Caco-2 (cell line): ENCODE data around the gene TMEM191C. TPM values are rescaled to one million over a fixed set of nuclear protein-coding genes. Genes with fewer than 3 reads are reported as not detected.
"Not testable (repeated sequence)": the region's sequence is repeated elsewhere in the genome, so short reads cannot be mapped to it uniquely, and the experiment has no call there.

Experiments
- Bru-seq: library from RNA; stranded (reverse); fragments of 400-500 nt; gene quantifications from one replicate; lab custom pipeline; 2021; lab: Mats Ljungman, UMichigan
- BruChase-seq, 2 experiments: library from RNA; stranded (reverse); fragments of 400-500 nt; gene quantifications; one replicate each; lab custom pipeline; 2021; lab: Mats Ljungman, UMichigan
- BruUV-seq: library from RNA; stranded (reverse); fragments of 400-500 nt; replicated peaks from 2 replicates; lab custom pipeline; 2021; lab: Mats Ljungman, UMichigan
- CTCF ChIA-PET: fragments of 300-600 bp; sonication (Branson Sonifier 250); formaldehyde crosslinking; loops from one replicate; lab custom pipeline; 2022; ENCODE audit warnings: antibody characterized with exemption; lab: Charles Lee
- POLR2A ChIA-PET: fragments of 300-600 bp; sonication (Branson Sonifier 250); formaldehyde crosslinking; loops from one replicate; lab custom pipeline; 2022; ENCODE audit warnings: antibody characterized with exemption; lab: Charles Lee
- DNase-seq, 2 experiments: peaks; one replicate each; pipeline versions ENCODE4 v3.0.0 to v3.0.0-alpha.2; 2020 to 2022
- H3K27me3 ChIP-seq: replicated peaks from 2 replicates; pipeline ENCODE4 v1.6.0; 2011; ENCODE audit warnings: low read length; ENCODE audit not compliant: control insufficient read depth, insufficient read depth
- H3K36me3 ChIP-seq: 2 replicates; pipeline ENCODE4 v1.5.1; 2011; ENCODE audit warnings: low read length; ENCODE audit not compliant: control insufficient read depth, insufficient read depth
- H3K4me1 ChIP-seq: fragments of 250-450 bp; sonication (Bioruptor Pico); 2 replicates; pipeline ENCODE4 v1.5.1; 2020; ENCODE audit warnings: mild to moderate bottlenecking
- H3K4me3 ChIP-seq: 2 replicates; pipeline ENCODE4 v1.5.1; 2011; ENCODE audit warnings: low read depth, mild to moderate bottlenecking, control low read depth, low read length
- H3K9me3 ChIP-seq: fragments of 250-450 bp; sonication (Bioruptor Pico); 2 replicates; pipeline ENCODE4 v1.5.1; 2020; ENCODE audit warnings: mild to moderate bottlenecking, moderate library complexity
- H3K27ac Mint-ChIP-seq: one replicate; pipeline ENCODE4 v1.8.0; 2022; ENCODE audit warnings: mixed read lengths; ENCODE audit not compliant: unreplicated experiment
- H3K27me3 Mint-ChIP-seq: one replicate; pipeline ENCODE4 v1.8.0; 2022; ENCODE audit warnings: mixed read lengths; ENCODE audit not compliant: insufficient read depth, unreplicated experiment
- H3K36me3 Mint-ChIP-seq: one replicate; pipeline ENCODE4 v1.8.0; 2022; ENCODE audit warnings: mild to moderate bottlenecking, mixed read lengths; ENCODE audit not compliant: insufficient read depth, unreplicated experiment
- H3K4me1 Mint-ChIP-seq: one replicate; pipeline ENCODE4 v1.8.0; 2022; ENCODE audit warnings: low read depth, mixed read lengths; ENCODE audit not compliant: unreplicated experiment
- H3K4me3 Mint-ChIP-seq: one replicate; pipeline ENCODE4 v1.8.0; 2022; ENCODE audit warnings: mild to moderate bottlenecking, moderate library complexity, mixed read lengths; ENCODE audit not compliant: unreplicated experiment
- H3K9me3 Mint-ChIP-seq: one replicate; pipeline ENCODE4 v1.8.0; 2022; ENCODE audit warnings: mixed read lengths; ENCODE audit not compliant: unreplicated experiment
- intact Hi-C: fragments of 100-400 bp; cut with micrococcal nuclease; formaldehyde crosslinking; loops from one replicate; pipeline ENCODE4 v1.10.0; 2022; ENCODE audit not compliant: unreplicated experiment
- long read RNA-seq: library from polyadenylated mRNA; stranded (forward); transcript quantifications from one replicate; pipeline ENCODE4 v2.0.0, GENCODE V29; 2022
- total RNA-seq: library from RNA; stranded (reverse); gene quantifications from 2 replicates; pipeline ENCODE4 v1.2.3, GENCODE V29; 2022

TMEM191C gene
- total RNA-seq (7.5 and 8.5 TPM in 2 replicates), Bru-seq, nascent RNA (percentile 29 among the genes with signal in this experiment), BruChase-seq, experiment 1, labeled RNA remaining after a 2-hour chase (percentile 33 among the genes with signal in this experiment), BruChase-seq, experiment 2, labeled RNA remaining after a 6-hour chase (percentile 44 among the genes with signal in this experiment)
- long read RNA-seq, partial matches to known transcripts = 6 of 11 reads
- long read RNA-seq, other reads (novel, unspliced or antisense) = 1 of 11 reads

DNA sequence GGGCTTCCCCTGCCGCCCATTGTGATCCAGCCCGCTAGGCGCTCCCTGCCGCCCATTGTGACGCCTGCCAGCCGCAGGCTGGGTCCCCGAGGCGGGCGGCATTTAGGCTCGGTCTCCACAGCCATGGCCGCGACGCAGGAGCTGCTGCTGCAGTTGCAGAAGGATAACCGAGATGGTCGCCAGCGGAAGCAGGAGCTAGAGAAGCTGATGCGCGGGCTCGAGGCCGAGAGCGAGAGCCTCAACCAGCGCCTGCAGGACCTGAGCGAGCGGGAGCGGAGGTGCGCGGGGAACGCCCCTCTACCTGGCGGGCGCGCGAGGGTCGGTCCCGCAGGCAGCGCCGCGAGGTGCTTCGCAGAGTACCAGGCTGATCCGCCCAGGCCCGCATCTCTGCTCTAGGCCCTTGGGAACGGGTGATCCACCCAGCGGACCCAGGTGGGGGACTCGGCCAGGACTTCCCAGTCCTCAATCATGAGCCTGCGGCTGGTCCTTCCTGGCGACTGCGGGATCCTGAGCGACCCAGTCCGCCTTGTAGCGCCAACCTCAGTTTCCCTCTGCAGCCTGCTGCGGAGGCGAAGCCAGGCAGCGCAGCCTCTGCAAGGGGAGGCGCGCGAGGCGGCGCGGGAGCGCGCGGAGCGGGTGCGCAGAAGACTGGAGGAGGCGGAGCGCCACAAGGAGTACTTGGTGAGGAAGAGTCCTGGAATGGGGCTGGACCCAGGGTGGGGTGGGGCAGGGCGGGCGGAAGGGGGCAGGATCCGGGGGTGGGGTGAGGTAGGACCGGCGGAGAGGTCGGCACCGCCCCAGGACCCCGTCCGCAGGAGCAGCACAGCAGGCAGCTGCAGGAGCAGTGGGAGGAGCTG lies at the start of gene TMEM191C:
Gene TMEM191C, plus strand, starts transcription at position 51 of the 857 bp plus-strand sequence. Its CDS starts 73 bp downstream, at position 124.
- H3K27ac Mint-ChIP-seq = peak within 1 kb of the TSS; percentile 79
- CTCF ChIA-PET, H3K4me1 ChIP-seq, POLR2A ChIA-PET, H3K4me1 Mint-ChIP-seq, H3K36me3 Mint-ChIP-seq, H3K27me3 ChIP-seq, H3K9me3 Mint-ChIP-seq, H3K27me3 Mint-ChIP-seq, intact Hi-C loops, DNase-seq, BruUV-seq, H3K9me3 ChIP-seq, H3K36me3 ChIP-seq: not testable (repeated sequence)
- peak within 1 kb of the TSS; percentile 10 for H3K4me3 ChIP-seq
- H3K4me3 Mint-ChIP-seq = peak within 1 kb of the TSS; percentile 75

DNA sequence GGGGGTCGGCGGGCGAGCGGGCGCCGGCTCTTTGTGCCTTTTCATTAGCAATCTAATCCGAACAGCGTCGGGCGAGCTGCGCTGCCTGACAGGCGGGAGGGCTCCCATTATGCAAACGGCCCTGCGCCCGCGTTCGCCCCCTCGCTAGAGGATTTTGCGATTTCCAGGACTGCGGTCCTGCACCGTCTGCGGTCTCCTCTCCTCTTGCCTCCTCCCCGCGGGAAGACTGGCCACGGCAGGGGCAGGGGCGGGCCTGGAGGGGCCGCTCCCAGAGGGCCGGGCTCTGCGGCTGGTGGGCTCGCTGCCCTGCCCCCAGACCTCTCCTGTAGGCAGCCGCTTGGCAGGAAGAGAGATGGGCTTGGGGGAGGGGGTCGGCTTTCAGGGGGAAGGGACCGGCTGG lies 49.3 kb upstream of the TMEM191C start:
- H3K27me3 Mint-ChIP-seq, BruUV-seq, H3K36me3 Mint-ChIP-seq, CTCF ChIA-PET, intact Hi-C loops, H3K27ac Mint-ChIP-seq, POLR2A ChIA-PET, H3K4me1 ChIP-seq, H3K9me3 Mint-ChIP-seq, H3K4me3 Mint-ChIP-seq, H3K27me3 ChIP-seq, H3K36me3 ChIP-seq, H3K4me1 Mint-ChIP-seq, H3K9me3 ChIP-seq: not testable (repeated sequence)
- peak overlapping the region; percentile 46 for H3K4me3 ChIP-seq
- peak; percentile 47 to 63 for DNase-seq

DNA sequence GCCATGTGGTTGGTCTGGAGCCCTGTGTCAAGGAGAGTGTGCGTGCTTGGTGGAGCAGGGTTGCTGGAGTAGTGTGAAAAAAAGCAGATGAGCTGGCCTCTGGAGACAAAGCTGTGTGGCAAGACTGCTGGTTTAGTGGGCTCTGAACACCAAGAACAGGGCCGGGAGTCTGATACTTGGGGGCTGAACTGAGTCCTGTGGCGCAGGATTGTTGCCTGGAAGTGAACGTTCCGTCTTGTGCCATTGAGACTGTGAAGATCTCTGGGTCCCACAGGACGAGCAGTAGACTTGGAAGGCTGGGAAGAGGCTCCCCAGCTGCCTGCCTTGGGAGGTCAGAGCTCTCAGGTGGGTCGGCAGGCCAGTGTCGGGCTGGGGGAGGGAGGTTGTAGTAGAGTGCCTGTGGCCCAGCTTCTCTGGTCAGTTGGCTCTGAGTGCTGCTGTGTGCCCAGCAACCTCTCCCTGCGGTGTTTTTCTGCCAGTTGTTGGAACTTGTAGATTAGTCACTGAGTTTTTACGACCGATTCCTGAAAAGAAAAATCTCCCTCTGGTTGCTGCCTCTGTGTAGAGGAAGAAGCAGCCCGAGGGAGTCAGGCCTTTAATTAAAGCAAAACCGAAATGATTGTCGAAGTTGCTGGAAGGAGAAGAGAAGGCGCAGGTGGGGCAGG lies 48.1 kb upstream of the TMEM191C start:
- peak overlapping the region; percentile 20; the same call in 1 of the 2 replicates for H3K4me3 ChIP-seq
- H3K27ac Mint-ChIP-seq, H3K9me3 Mint-ChIP-seq, H3K4me1 ChIP-seq, intact Hi-C loops, H3K9me3 ChIP-seq, H3K36me3 Mint-ChIP-seq, H3K4me3 Mint-ChIP-seq, H3K4me1 Mint-ChIP-seq, H3K27me3 ChIP-seq, H3K36me3 ChIP-seq, DNase-seq, H3K27me3 Mint-ChIP-seq, POLR2A ChIA-PET, CTCF ChIA-PET: not testable (repeated sequence)
- BruUV-seq = TSS peak; percentile 57

DNA sequence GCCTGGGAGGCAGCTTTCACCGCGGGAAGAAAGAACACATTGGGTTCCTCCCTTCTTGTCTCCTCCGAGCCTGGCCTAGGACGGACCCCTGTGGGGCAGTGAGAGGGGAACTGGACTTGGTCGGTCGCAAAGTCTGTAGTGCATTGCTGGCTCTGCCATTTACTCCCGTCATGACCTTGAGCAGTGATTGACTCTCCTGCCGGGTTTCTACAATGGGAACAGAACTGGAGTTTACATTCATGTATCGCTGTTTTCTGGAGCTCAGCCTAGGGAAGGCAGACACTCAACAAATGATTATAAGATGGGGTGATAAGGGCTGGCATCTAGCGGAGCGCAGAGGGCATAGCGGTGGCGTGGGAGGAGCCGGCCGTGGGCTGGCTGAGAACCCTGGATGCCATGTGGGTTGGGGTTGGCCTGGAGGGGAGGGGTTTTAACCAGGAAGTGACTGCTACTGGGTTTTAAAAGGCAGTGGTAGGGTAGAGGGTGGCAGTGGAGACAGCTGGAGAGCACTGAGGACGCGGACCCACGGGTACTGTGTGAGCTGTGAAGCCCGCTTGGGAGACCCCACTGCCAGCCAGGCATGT lies 46.9 kb upstream of the TMEM191C start:
- H3K27ac Mint-ChIP-seq, H3K36me3 ChIP-seq, POLR2A ChIA-PET, H3K4me1 Mint-ChIP-seq, H3K9me3 ChIP-seq, H3K9me3 Mint-ChIP-seq, H3K27me3 Mint-ChIP-seq, H3K36me3 Mint-ChIP-seq, H3K4me1 ChIP-seq, CTCF ChIA-PET, DNase-seq, intact Hi-C loops, BruUV-seq, H3K4me3 Mint-ChIP-seq, H3K27me3 ChIP-seq: not testable (repeated sequence)
- H3K4me3 ChIP-seq = peak overlapping the region; percentile 11; the same call in 1 of the 2 replicates

DNA sequence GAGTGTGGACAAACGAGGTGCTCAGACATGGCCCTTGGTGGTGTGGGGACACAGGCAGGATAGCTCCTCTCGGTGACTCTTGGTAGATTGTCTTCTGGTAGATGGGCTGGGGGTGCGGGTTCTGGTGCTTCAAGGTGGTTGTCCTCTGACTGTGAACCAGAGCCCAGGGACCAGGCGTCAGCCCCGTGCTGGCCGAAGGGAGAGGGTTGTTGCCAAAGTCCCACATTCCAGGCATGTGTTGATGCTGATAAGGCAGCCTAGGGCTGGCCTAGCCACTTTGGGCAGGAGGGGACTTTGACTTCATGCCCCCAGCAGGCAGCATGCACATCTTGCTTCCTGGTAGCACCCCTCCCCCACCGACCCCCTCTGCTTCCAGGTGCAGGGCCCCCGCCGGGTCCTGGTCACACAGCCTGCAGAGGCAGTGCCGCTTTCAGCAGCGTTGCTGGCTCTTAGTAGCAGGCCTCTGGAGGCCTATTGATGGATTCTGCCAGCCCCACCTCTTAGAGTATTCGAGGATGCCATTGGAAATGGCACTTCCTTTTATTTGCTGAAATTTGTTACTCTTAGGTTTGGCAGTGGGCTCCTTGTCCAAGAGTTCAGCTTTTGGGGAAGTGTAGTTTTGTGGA lies 43.0 kb upstream of the TMEM191C start:
- H3K4me1 Mint-ChIP-seq, BruUV-seq, H3K4me3 ChIP-seq, H3K36me3 Mint-ChIP-seq, H3K4me3 Mint-ChIP-seq, H3K27ac Mint-ChIP-seq, POLR2A ChIA-PET, H3K9me3 ChIP-seq, CTCF ChIA-PET, H3K36me3 ChIP-seq, H3K9me3 Mint-ChIP-seq, intact Hi-C loops, H3K27me3 Mint-ChIP-seq, H3K4me1 ChIP-seq, H3K27me3 ChIP-seq: not testable (repeated sequence)
- DNase-seq = peak; percentile 26 to 36

DNA sequence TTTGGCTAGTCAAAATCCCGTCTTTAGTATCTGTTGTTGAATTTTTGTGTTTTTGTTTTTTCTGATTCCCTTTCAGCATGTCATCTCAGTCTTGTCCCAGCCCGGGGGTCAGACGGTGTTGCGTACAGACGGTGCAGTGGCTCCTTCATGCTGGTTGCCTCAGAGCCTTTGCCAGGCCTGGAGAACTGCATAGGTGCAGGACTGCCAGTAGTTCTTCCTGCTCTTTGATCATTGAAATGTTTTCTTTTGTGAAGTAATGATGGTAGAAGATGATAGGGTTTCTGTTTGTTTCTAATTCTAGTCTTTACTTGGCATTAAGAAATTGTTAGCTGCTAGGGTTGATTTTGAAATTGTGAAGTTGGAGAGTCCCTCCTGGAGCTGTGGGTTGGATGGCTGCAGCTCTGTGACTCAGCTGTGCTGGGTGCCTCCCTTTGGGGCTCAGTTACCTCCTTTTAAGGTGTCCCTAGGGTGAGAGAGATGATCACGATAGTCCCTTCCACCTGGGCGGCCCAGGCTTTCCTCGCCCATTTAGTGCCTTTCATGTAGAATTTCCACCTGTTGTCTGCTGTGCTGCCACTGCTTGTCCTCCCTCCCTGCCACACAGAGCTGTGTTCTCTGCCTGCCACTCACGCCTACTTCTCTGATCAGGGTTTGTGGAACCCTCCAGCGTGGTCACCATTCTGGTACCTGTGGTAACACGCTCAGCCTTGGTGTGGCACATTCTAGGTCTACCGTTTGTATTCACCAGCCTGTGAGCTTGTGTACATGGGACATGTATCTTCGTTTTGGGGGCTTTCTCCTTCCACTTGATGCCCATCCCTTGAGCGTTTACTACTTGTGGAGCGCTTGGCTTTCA lies 32.6 kb upstream of the TMEM191C start:
- H3K4me3 Mint-ChIP-seq, H3K9me3 ChIP-seq, H3K36me3 ChIP-seq, CTCF ChIA-PET, DNase-seq, H3K4me1 Mint-ChIP-seq, H3K36me3 Mint-ChIP-seq, BruUV-seq, H3K9me3 Mint-ChIP-seq, POLR2A ChIA-PET, H3K27me3 ChIP-seq, intact Hi-C loops, H3K27me3 Mint-ChIP-seq, H3K27ac Mint-ChIP-seq, H3K4me1 ChIP-seq, H3K4me3 ChIP-seq: not testable (repeated sequence)
